Erythroblast (primary cell): ENCODE data around the gene TNFAIP8L3.

Experiments used
- GATA1 ChIP-seq: IDR thresholded peaks from 2 replicates; pipeline ENCODE4 v1.6.1; 2011; ENCODE audit warnings: low read depth, mild to moderate bottlenecking, control low read depth, low read length, moderate library complexity
- POLR2A ChIP-seq: IDR thresholded peaks from 2 replicates; pipeline ENCODE4 v1.6.1; 2011; ENCODE audit warnings: mild to moderate bottlenecking, low read length

DNA sequence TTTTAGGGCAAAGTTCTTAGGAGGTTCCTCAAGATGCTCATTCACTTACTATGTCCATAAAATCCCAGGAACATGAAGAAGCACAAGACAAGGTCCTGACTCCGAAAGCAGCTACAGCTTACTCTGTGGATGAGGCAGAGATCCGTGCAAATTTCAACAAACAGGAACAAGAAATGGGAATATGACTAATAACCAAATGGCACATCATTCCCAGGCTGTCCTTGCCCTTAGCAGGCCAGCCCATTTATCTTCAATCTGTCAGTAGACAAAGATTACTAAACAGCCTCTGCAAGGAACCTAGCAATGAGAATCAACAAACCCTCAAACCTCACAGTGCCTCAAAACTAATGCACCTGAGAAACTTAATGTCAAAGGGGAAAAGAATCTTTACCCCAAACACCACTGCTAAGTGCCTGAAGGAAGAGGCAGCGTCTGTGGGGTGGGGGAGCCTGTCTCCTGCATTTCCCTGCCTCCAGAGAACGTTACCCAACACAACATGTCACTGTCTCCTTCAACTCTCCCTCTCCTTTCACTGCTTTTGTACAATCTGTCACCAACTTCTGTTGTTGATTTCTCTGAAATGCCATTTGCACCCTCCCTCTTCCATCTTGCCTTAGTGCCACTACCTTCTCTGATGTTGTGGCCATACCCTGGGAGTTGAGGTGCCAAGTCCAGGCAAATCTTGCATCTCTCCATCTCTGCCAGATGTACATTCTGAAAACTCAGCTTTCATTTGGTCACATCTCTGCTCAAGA lies 4.8 kb downstream of the TNFAIP8L3 start:
- TF ChIP-seq POLR2A (no peak), GATA1 (no peak)
